Panc1 (cell line): ENCODE measurements around the gene SLC35F4. TPM values are rescaled to one million over a fixed set of nuclear protein-coding genes. Genes with fewer than 3 reads are reported as not detected.

ENCODE experiments used
- ATAC-seq: fragments of 200-7000 bp; cut with Tn5 transposase; 2 replicates; pipeline ENCODE4 v1.9.1; 2020; ENCODE audit warnings: mild to moderate bottlenecking, moderate library complexity
- BruUV-seq: library from RNA; stranded (reverse); fragments of 400-500 nt; replicated peaks from 2 replicates; lab custom pipeline; 2021; lab: Mats Ljungman, UMichigan
- CTCF ChIA-PET: fragments of 300-600 bp; sonication (Branson Sonifier 250); formaldehyde crosslinking; loops from one replicate; lab custom pipeline; 2022; ENCODE audit warnings: antibody characterized with exemption; lab: Charles Lee
- POLR2A ChIA-PET: fragments of 300-600 bp; sonication (Branson Sonifier 250); formaldehyde crosslinking; loops from one replicate; lab custom pipeline; 2022; ENCODE audit warnings: antibody characterized with exemption; lab: Charles Lee
- DNase-seq: peaks from one replicate; pipeline ENCODE4 v3.0.0-alpha.2; 2010; ENCODE audit warnings: low read depth, low spot score
- H3K27ac ChIP-seq: 2 replicates; pipeline ENCODE4 v1.5.1; 2011; ENCODE audit warnings: mild to moderate bottlenecking, low read length, inconsistent platforms
- H3K27me3 ChIP-seq: fragments of 200-500 bp; sonication (Bioruptor generic); 2 replicates; pipeline ENCODE4 v1.6.0; 2014; ENCODE audit warnings: low read length, inconsistent platforms; ENCODE audit not compliant: control insufficient read depth, insufficient read depth
- H3K36me3 ChIP-seq: fragments of 200-500 bp; sonication (Bioruptor generic); 2 replicates; pipeline ENCODE4 v1.5.1; 2014; ENCODE audit warnings: inconsistent platforms, mild to moderate bottlenecking, low read length, moderate library complexity; ENCODE audit not compliant: control insufficient read depth, insufficient read depth
- H3K4me1 ChIP-seq: 2 replicates; pipeline ENCODE4 v1.5.1; 2011; ENCODE audit warnings: inconsistent platforms, mild to moderate bottlenecking, low read length, moderate library complexity; ENCODE audit not compliant: control insufficient read depth, insufficient read depth
- H3K4me3 ChIP-seq, 2 experiments: 2 replicates each; pipeline ENCODE4 v1.5.1; 2011 to 2012; ENCODE audit warnings: low read depth in 2 of 2, low read length in 2 of 2, mild to moderate bottlenecking in 2 of 2, inconsistent platforms in 1 of 2, moderate library complexity in 1 of 2
- H3K9me3 ChIP-seq: fragments of 200-500 bp; sonication (Bioruptor generic); 2 replicates; pipeline ENCODE4 v1.5.1; 2014; ENCODE audit warnings: low read depth, mild to moderate bottlenecking, inconsistent platforms, low read length, moderate library complexity; ENCODE audit not compliant: control insufficient read depth, insufficient read depth
- CTCF ChIP-seq: fragments of 450-650 bp; IDR thresholded peaks from 2 replicates; pipeline ENCODE4 v1.5.1; 2017; ENCODE audit warnings: mild to moderate bottlenecking
- POLR2AphosphoS5 ChIP-seq: IDR thresholded peaks from 2 replicates; pipeline ENCODE4 v1.6.1; 2012; ENCODE audit warnings: mild to moderate bottlenecking, low read depth, low read length, moderate library complexity
- REST ChIP-seq, 2 experiments: IDR thresholded peaks; 2 replicates each; pipeline ENCODE4 v1.6.1; 2011 to 2012; ENCODE audit warnings: low read depth in 2 of 2, control low read depth in 1 of 2, low read length in 1 of 2, mild to moderate bottlenecking in 1 of 2, moderate library complexity in 1 of 2; ENCODE audit not compliant: insufficient read depth in 1 of 2
- SIN3A ChIP-seq: IDR thresholded peaks from 2 replicates; pipeline ENCODE4 v1.6.1; 2012; ENCODE audit warnings: low read depth, mild to moderate bottlenecking, low read length, moderate library complexity, borderline replicate concordance; ENCODE audit not compliant: insufficient read depth
- TCF7L2 ChIP-seq: IDR thresholded peaks from 2 replicates; pipeline ENCODE4 v1.6.1; 2011; ENCODE audit warnings: mild to moderate bottlenecking, low read depth, low read length, inconsistent platforms
- in situ Hi-C: cut with HindIII; loops from 2 replicates; pipeline ENCODE4 v1.10.0; 2016; ENCODE audit warnings: low sequenced_read_pairs, low pct_unique_long_range_greater_than_20kb
- intact Hi-C: fragments of 100-400 bp; cut with micrococcal nuclease; formaldehyde crosslinking; loops from one replicate; pipeline ENCODE4 v1.10.0; 2022; ENCODE audit not compliant: unreplicated experiment
- total RNA-seq: library from RNA; stranded (reverse); gene quantifications from one replicate; pipeline ENCODE4 v1.2.1, GENCODE V29; 2021; ENCODE audit not compliant: unreplicated experiment

The SLC35F4 gene
- total RNA-seq, 1 experiment from 2014 or later = not detected

- DNase-seq (no peak), ATAC-seq (no peak)
- TF ChIP-seq POLR2AphosphoS5 (no peak), TCF7L2 (no peak), CTCF (no peak), REST (IDR thresholded peaks at IDR 0.05; ENCODE audit: insufficient read depth in 1 of 2, low read depth in 2 of 2, low read length in 1 of 2) (no peak), SIN3A (no peak)
- Histone ChIP-seq H3K4me3 (no peak overlapping the region), H3K36me3 (no peaks in the 10 kb centered on the region), H3K4me1 (no peaks in the 10 kb centered on the region), H3K9me3 (no peaks in the 10 kb centered on the region), H3K27me3 (no peaks in the 10 kb centered on the region), H3K27ac (no peak overlapping the region)
- intact Hi-C loops (no loop called here), in situ Hi-C loops (no loop called here)
- ChIA-PET POLR2A (no interaction called here), CTCF (no interaction called here)
- no TSS peak for BruUV-seq
These were observed 80.8 kb downstream of the SLC35F4 start for GRCh38 chr14:57785058-57785457.

- H3K4me3 ChIP-seq = no peak overlapping the region
- ChIA-PET CTCF (no interaction called here), POLR2A (no interaction called here)
- no peaks in the 10 kb centered on the region for H3K27me3 ChIP-seq
- H3K27ac ChIP-seq = no peak overlapping the region
- ATAC-seq (no peak), DNase-seq (no peak)
- H3K36me3 ChIP-seq = no peaks in the 10 kb centered on the region
- in situ Hi-C loops (no loop called here), intact Hi-C loops (no loop called here)
- TF ChIP-seq TCF7L2 (no peak), SIN3A (no peak), CTCF (no peak), REST (IDR thresholded peaks at IDR 0.05; ENCODE audit: insufficient read depth in 1 of 2, low read depth in 2 of 2, low read length in 1 of 2) (no peak), POLR2AphosphoS5 (no peak)
- no peaks in the 10 kb centered on the region for H3K4me1 ChIP-seq
- no TSS peak for BruUV-seq
- no peaks in the 10 kb centered on the region for H3K9me3 ChIP-seq
These were observed 94.1 kb downstream of the SLC35F4 start for GRCh38 chr14:57771801-57772200.
